PFSK-1 (cell line): ENCODE measurements around the gene STIL.

Source experiments
- POLR2AphosphoS5 ChIP-seq: IDR thresholded peaks from 2 replicates; pipeline ENCODE4 v1.6.1; 2012; ENCODE audit warnings: low read depth, mild to moderate bottlenecking, control low read depth, low read length, moderate library complexity
- SIN3A ChIP-seq: IDR thresholded peaks from 2 replicates; pipeline ENCODE4 v1.6.1; 2012; ENCODE audit warnings: mild to moderate bottlenecking, low read length, moderate library complexity, borderline replicate concordance; ENCODE audit not compliant: insufficient read depth
- TAF1 ChIP-seq: IDR thresholded peaks from 2 replicates; pipeline ENCODE4 v1.6.1; 2012; ENCODE audit warnings: low read length, control low read depth, borderline replicate concordance; ENCODE audit not compliant: insufficient read depth

GRCh38 chr1:47235241-47235681 lies 78.7 kb downstream of the STIL start:
- TF ChIP-seq TAF1 (no peak), SIN3A (no peak), POLR2AphosphoS5 (no peak)
